GM21619 (cell line): Measurements from ENCODE around the gene ADAMTSL1.

ENCODE experiments used
- ATAC-seq: cut with Tn5 transposase; IDR thresholded peaks from one replicate; pipeline ENCODE4 v1.9.1; 2021; ENCODE audit not compliant: unreplicated experiment

The ADAMTSL1 gene

GRCh38 chr9:18604767-18605730 lies 131.1 kb downstream of the ADAMTSL1 start:
- ATAC-seq = no peak

DNA sequence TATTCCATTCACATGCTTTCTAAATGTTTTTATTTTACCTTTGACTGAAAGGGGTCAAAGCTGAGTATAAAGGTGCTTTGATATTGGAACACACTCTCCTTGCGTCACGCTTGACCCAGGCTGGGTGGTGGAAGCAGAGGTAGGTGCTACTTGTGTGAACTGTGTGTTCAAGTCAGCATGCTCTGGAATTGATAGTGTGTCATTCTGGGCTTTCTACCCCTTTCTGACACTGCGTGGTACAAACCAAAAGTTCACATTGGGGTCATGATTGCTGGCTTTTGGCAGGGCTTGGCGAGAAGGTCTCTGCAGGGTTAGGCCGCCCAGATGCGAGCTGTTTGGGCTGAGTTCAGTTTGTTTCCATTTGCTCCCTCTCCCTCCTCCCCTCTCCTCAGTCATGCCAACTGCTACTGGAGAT lies 131.8 kb downstream of the ADAMTSL1 start:
- ATAC-seq = no peak

GRCh38 chr9:18606281-18606680 lies 132.3 kb downstream of the ADAMTSL1 start:
- ATAC-seq = no peak

DNA sequence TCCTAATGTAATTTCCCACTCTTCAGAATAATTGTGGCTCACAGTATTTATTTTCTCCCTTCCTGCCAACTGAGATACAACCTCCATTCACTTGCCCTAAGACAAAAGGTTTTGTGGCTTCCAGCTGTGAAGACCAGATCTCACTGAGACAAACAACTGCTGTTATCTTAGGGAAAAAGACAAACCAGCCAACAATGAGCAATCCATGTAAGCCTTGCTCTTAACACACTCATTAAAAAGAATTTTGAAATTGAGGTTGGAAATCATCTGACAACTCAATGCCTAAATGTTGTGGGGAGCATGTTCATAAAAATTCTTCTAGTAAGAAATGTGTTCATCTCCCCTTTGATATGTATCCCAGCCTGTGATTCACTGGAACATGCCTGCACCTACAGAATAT lies 132.9 kb downstream of the ADAMTSL1 start:
- ATAC-seq = no peak

DNA sequence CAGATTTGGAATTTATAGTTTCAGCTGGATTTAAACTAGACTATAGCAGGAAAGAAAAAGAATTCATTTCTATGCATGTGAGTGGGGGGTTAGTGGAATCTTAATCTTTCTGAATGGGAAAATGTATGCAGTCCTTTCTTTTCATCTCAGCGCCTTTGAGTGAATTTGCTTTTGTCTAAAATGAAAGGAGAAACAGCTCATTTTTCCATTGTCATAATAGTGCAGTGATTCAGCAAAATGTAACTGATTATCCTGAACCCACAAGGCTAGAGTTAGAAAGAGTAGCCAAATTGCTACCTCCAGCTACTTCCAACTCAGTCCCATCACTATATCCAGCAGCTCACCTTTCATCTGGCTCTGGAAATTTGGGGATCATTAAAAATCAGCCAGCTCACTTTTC lies 134.4 kb downstream of the ADAMTSL1 start:
- ATAC-seq = no peak

DNA sequence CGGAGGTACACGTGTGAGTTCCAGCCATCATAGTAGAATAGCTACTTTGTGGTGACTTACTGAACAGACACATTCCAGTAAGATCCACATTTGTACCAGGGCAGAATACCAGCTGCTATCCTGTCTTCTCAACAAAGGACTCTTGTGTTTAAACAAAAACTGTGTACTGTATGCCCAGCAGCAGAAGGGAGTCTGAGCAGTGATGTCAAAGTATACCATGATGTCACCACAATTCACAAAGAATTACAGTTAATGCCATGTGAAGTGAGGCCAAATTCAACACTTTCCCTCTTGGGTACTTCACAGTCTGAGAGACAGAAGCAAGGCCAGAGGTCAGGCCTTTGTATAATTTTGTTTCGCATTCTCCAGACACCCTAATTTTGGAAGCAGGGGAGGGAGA lies 137.0 kb downstream of the ADAMTSL1 start:
- ATAC-seq = no peak

GRCh38 chr9:18611971-18612370 lies 138.0 kb downstream of the ADAMTSL1 start:
- no peak for ATAC-seq

DNA sequence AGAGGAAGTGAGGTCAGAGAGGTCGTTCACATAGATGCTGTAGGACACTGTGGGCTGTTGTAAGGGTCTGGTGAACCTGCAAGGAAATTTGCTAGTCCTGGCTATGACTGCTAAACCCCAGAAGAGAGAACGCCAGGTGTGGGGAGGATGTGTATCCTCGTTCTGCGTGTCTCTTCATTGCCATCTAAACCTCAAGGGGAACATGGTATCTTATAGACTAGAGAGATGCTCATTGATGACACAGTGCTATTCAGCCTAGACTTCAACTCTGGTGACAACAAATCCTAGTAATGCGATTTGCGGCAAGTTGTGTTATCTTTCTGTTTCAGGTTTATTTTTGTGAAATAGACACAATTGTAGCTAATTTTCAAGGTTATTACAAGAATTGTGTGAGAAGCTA lies 140.2 kb downstream of the ADAMTSL1 start:
- ATAC-seq = no peak

DNA sequence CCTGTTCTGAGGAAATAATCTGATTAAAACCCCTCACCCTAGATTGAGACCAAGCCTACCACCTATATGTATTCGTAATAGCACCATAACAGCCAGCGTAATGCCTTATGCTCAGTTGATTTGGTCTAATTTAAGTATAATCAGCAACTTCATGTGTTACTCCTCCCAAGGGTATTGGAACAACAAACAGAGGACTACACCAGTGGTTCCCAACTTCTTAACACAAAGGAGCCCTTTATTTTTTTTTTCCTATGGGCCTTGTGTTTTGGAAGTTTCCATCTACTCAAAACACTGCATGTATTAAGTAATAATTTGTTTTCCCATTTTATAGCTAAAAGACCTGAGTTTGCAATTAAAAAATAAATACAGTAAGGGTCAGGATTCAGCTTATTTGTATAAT lies 140.7 kb downstream of the ADAMTSL1 start:
- ATAC-seq = no peak

- no peak for ATAC-seq
Measured at GRCh38 chr9:18616976-18617375, 143.0 kb downstream of the ADAMTSL1 start.

- ATAC-seq = no peak
Measured at GRCh38 chr9:18617759-18618158, 143.8 kb downstream of the ADAMTSL1 start.

DNA sequence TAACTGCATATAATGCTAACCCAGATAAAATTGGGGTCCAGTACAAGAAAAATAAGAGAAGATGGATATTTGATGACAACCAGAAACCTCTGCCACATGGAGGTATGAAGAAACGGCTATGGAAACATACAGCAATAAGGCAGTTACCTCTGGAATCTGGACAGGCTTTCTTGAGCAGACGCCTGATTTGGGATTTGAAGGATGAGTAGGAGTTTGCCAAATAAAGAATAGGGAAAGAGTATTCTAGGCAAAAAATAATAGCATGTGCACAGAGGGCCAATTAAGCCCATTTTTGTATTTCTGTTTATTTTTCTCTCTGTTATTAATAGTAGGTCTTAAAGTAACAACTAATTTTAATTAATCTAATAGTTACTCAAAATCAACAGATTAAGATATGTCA lies 144.9 kb downstream of the ADAMTSL1 start:
- no peak for ATAC-seq

GRCh38 chr9:18622186-18622836 lies 148.4 kb downstream of the ADAMTSL1 start:
- no peak for ATAC-seq

DNA sequence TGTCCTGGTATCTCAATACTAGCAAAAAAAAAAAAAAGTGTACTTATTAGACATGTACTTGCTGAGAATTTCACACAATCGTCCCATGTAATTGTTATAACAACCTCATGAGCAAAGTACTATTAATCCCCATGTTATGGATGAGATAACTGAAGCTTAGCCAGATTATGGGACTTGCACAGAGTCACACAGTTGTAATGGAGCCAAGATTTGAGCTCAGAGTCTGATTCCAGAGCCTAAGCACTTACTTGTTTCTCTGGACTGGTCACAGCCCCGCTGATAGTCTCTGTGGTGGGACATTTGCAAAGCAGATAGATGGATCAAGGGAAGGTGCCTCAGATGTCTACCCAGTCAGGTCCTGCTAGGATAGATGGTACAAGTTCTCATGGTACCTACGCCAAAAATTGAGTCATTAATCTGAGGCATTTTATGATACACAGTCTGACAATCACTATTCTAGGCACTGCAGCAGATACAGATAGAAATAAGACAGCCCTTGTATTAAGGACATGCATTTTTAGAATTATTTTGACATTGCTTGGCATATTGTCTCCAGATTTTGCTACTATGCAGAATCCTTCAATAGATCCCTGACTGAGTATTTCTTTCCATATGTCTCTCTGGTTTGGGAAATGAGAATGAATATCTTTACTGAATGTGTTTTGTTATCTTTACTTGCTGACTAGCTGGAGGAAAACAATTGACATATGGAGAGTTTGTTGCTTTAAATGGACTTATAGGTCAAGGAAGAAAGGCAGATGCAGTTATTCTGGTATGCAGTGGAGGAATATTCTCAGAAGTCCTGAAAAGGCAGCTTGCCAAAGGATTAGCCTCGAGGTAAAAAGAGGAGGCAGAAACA lies 149.5 kb downstream of the ADAMTSL1 start:
- ATAC-seq = no peak

GRCh38 chr9:18626046-18626698 lies 152.2 kb downstream of the ADAMTSL1 start:
- ATAC-seq = no peak

- no peak for ATAC-seq
Measured at GRCh38 chr9:18629136-18629535, 155.2 kb downstream of the ADAMTSL1 start.

DNA sequence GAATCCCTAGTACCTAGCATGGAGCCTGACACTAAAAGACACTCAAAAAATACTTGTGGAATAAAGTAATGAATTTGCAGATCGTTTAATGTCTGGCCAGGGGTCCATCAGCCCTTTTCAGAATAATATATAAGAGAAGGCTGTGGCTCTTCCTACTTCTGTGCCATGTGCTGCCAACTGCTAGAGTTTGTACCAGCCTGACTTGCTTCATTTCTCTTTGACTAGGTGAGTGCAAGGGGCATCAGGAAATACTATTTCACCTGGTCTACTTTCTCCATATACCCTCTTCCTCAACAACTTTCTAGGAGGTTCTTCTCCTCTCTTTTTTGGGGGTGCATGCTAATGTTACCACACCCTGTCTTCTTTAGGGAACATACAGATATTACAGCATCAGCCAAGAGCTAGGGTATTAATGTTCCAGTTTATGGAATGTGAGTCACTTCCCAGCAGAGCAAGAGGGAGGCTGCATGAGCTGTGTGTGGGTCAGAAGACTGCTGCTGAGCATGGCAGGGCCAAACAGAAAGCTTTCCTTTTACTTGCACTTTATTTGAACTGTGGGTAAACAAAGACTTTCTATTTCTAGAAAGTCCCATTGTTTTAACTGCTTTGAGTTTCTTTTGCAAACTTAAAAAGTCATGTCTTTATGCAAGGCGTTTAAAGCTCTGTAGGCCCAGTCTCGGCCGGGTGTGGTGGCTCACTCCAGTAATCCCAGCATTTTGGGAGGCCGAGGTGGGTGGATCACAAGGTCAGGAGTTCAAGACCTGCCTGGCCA lies 158.9 kb downstream of the ADAMTSL1 start:
- no peak for ATAC-seq

DNA sequence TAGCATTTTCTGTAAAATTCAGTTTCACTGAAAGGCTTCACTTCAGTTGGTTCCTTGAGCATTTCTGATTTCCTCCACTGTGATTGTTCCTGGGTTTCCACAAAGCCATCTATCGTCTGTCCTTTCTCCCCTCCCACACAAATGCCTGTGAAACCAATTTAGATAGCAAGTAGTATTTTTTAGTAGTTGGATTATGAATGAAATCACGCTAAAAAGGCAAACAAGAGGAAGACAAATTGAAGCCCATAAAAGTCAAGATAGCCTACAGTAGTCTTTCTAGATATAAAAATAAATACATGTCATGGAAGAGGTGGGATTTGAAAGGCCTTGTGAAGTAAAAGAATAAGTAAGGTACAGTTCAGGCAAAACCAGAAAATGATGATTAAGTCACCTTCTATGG lies 162.8 kb downstream of the ADAMTSL1 start:
- ATAC-seq = no peak

DNA sequence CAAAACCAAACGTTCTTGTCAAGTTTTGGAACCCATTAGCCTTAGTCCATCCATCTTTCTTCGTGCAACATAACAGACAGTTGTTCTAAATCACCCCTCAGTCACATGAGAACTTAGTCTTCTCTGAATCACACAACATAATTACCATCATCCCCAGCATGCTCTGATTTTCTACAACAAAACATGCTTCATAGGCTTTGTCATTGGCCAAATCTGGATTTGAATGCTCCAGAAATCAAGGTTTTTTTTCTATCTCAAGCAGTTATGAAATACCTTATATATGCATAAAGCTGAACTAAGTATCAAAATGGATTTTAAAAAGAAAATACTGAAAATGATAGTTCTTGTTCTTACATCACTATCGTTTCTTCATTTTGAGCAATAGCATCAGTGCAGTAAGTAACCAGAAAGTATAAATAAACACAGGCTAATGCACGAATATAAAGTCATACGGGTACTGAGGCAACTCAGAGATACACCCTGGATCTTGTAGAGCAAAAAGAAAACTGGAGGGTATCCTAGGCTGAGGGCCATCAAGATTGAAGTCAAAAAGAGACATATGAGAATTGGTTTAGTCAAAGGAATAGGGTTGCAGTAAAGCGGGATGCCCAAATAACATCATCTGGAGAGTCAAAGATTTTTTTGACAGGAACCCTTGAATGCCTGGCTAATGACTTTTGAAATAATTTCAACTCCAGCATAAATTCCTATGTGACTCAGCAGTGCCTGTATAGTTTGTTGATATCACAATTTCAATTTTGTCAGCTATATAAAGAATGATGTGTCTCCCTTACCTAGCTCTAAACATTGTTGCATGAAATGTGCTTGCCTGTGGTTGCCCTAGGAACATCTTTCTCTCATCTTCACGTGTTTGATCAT lies 164.7 kb downstream of the ADAMTSL1 start:
- ATAC-seq = no peak
